GM21723 (cell line): Measurements from ENCODE around the gene INO80B.
"Not testable (repeated sequence)": the region's sequence is repeated elsewhere in the genome, so short reads cannot be mapped to it uniquely, and the experiment has no call there.

Experiments
- ATAC-seq: cut with Tn5 transposase; IDR thresholded peaks from one replicate; pipeline ENCODE4 v1.9.1; 2021; ENCODE audit warnings: mild to moderate bottlenecking, moderate library complexity; ENCODE audit not compliant: unreplicated experiment

INO80B gene

DNA sequence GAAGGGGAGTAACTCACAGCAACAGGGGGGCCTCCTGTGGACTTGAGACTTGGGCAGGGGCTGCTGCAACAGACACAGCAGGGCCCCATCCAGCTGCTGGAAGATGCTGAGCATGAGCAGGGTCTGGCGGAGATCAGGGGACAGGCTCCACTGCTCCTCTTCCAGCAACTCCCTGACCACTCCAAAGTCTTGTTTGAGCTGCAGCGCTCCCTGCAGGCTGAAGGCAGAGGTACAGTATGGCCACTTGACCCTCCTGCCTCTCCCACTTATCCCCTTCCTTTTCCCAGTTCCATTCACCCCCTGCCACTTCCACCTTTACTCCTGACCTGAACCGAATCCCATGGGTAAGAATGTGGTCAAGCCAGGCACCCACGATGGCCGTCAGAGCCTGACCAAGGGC lies 20.0 kb downstream of the INO80B start:
- ATAC-seq = no peak

DNA sequence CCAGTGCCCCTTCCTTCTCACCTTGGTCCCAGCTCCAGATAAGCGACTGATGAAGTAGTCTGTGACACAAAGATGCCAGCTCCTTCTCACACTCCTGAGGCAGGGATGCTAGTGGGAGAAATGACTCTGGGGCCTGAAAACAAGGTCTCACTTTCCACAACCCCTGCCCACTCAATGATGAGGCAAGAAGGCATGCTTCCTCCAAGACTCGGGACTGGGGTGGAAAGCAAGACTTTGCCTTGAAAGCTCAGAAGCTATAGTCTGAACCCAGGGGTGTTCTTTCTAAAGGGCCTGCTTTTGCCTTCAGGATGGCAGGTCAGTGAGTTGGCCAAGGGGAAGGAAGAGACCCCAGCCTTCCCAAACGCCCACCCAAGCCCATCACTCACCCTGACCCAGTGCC lies 26.5 kb downstream of the INO80B start:
- no peak for ATAC-seq

DNA sequence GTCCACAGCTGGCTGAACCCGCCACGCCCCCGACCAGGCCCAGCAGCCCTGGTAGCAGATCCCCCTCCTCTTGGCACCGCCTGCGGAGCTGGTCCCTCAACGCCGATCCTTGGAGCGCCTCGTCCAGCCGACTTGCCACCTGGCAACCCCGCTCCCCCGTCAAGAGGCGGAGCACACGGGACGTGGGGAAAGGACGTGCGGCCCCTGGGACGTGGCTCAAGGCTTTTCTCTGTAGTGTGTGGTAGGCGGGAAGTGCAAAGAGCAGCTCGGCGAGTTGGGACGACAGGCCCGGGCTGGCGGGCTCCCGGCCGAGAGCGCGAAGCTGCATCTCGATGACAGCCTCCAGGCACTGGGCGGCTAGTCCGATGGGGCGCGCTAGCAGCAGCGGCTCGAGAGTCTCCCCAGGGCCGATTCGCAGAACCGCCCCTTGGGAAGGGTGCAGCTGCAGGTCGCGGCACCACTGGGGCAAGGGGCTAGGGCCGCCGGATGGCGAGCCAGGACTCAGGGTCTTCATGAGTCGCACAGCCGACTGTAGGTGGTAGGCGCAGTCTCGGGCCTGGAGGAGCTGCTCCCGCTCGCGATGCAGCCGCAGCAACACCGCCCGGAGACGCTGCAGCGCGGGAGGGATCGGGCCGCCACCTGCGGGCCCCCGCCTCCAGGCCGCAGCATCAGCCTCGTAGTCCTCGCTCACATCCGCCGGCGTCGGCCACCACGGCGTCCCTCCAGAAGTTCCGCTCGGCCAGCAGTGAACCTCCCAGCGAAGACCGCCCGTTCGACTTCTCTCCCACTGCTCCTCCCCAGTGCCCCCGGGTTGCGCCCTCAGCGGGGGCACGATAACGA lies 27.3 kb downstream of the INO80B start:
- ATAC-seq = peak; percentile 34

DNA sequence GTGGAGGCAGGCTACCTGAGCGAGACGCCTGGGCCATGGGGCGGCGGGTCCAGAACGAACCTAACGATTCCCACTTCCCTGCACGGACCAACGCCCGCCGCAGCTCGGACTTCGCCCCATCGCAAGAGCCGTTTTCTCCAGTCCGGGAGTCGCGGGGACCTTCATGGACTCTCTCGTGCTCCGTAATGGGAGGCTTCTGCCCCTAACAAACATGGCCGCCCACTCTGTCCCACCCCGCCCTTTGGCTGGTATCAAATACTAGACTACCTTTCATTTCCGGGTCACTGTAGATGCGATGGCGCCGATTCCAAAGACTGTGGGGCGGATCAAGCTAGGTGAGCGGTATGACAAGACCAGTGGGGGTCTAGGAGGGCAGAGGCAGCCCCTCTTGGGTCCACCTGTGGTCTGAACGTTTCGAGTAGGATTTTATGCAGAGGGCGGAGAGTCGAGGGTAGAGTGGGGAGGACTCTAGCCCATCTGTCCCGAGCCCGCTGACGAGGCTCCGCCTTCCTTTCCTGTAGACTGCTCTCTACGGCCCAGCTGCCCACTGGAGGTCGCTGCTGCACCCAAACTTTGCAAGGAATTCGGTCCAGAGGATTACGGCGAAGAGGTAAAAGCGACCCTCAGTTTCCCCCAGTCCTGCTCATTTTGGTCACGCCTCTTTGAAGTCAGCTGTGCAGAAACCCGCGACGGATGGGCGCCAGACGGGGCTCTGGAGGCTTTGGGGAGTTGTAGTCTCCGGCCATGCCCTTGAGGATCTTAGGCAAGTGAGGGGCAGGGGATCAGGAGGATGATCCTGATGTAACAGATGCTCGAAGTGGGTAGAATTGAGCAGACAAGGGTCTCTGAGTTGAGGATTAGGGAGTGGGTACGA lies 28.2 kb downstream of the INO80B start, which contains the start of the genes CCDC142 and TTC31:
Gene CCDC142, minus strand, starts transcription at position 198 of the 874 bp plus-strand sequence. Its CDS starts 161 bp downstream, at position 37.
Gene TTC31, plus strand, starts transcription at position 281 of the 874 bp plus-strand sequence. Its CDS starts 15 bp downstream, at position 296.
- peak; percentile 91 for ATAC-seq

DNA sequence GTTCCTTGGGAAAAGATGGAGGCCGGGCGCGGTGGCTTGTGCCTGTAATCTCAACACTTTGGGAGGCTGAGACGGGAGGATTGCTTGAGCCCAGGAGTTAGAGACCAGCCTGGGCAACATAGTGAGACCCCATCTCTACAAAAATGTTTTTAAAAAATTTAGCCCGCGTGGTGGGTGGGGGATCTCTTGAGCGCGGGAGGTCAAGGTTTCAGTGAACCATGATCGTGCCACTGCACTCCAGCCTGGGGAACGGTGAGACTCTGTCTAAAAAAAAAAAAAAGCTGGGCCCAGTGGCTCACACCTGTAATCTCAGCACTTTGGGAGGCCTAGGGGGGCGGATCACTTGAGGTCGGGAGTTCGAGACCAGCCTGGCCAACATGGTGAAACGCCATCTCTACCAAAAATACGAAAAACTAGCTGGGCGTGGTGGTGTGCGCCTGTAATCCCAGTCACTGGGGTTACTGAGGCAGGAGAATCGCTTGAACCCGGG lies 28.8 kb downstream of the INO80B start:
- not testable (repeated sequence) for ATAC-seq

DNA sequence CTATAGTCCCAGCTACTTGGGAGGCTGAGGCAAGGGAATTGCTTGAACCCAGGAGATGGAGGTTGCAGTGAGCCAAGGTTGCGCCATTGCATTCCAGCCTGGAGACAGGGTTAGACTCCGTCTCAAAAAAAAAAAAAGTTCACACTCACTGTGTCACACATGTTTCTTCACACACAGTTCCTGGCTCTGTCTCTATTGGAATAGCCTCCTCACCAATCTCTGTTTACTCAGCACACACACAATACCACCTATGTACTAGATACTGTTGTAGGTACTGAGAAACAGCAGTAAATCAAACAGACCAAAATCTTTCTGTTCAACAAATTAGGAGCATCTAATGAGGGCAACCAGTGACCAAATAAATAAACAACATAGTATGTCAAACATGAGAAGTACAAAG lies 31.3 kb downstream of the INO80B start:
- ATAC-seq = no peak

DNA sequence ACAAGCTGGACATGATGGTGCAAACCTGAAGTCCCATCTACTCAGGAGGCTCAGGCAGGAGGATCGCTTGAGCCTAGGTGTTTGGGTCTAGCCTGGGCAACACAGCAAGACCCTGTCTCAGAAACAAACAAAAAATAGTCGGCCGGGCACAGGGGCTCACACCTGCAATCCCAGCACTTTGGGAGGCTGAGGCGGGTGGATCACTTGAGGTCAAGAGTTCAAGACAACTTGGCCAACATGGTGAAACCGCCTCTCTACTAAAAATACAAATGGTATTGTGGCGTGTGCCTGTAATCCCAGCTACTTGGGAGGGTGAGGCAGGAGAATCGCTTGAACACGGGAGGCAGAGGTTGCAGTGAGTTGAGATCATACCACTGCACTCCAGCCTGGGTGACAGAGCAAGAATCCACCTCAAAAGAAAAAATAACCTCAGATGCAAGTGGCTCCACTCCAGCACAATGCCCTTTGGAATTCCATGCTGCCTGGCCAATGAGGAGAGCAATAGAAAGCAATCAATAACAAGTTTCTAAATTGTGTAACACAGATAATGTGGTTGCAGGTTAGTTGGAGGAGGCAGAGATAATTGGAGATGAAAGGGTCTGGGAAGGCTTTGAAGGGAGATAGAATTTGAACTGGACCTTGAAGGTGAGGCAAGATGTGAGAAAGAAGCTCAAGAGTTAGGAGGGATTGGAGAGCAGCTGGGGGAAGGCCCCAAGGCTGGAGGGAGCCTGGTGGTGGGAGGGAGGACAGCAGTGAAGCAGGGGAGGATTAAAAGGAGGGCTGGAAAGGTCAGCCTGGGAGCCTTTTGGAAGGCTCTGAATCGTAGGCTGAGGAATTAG lies 34.0 kb downstream of the INO80B start:
- ATAC-seq = no peak

DNA sequence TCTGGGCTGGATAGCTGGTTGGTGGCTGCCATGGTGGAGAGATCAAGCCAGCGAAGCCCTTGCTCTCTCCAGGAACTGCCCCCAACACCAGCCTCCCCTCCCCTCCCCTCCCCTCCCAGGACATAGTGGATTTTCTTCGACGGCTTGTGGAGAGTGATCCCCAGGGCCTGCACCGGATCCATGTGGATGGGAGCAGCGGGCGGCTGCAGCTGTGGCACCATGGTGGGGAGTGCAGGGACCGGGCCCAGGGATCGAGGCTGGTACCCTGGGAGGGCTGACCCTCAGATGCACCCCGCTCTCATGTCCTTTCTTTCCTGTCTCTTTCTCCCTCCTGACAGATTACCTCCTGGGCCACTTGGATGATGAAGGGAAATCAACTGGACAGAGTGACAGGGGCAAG lies 35.0 kb downstream of the INO80B start:
- no peak for ATAC-seq

DNA sequence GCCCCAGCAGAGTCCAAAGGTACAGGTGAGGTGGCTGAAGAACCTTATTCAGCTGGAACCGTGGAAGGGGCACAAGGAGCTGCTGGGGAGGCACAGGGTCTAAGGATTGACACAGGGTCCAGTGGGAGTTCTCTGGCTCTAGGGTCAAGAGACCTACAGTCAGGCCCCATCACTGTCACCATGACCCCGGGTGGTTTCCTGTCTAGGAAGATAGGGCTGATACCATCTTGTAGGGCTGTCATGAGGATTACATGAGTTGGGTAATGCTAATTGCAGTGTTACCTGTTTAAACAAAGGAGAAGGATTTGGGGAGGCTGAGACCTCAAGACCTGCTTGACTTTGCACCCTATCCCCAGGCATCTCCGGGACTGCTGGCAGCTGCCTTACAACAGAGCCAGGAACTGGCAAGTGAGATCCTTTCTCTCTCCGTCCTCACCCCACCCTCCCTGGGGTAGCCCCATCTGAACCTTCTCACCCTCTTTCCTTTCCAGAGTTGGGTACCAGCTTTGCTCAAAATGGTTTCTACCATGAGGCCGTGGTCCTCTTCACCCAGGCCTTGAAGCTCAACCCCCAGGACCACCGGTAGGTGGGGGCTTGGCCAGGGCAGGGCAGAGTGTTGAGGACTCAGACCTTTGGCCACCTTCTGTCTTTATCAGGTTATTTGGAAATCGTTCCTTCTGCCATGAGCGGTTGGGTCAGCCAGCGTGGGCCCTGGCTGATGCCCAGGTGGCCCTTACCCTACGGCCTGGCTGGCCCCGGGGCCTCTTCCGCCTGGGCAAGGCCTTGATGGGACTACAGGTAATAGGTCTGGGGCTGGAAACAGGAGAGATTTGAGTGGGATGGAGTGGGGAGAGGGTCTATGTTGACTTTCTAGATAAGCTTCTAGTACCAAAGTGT lies 37.0 kb downstream of the INO80B start:
- ATAC-seq = no peak

DNA sequence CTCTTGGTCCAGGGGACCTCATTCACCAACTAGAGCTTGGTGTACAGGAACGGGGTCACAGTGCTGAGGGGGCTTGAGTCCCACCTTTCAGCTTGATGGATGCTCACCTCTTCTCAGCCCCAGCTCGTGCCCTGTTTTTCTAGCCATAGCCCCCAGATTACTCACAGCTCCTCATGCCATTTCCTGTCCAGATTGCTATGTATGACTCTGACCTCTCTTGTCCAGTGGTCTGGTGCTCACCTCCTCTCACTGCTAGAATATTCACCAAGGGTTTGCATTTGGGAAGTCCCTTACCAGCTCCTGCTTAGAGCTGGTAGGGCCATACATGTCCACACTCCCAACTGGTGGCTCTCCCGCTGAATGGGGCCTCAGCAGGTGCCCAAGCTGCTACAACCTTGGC lies 38.7 kb downstream of the INO80B start:
- no peak for ATAC-seq

DNA sequence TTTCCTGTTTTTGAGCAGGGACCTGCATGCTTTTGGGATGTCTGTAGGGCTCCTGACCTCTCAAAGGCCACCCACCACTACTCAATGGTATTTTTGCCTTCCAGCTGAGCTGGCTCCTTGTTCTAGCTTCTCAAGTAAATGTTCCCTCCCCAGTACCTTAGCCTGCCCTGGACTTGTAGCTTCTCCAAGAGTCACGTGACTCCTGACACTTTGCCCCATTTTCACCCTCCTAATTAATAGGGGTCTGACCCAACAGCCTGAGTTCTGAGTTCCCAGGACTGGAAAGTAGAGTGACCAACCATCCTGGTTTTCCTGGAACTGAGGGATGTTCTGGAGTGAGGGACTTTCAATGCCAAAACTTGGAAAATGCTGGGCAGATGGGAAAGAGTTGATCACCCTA lies 40.6 kb downstream of the INO80B start:
- no peak for ATAC-seq

DNA sequence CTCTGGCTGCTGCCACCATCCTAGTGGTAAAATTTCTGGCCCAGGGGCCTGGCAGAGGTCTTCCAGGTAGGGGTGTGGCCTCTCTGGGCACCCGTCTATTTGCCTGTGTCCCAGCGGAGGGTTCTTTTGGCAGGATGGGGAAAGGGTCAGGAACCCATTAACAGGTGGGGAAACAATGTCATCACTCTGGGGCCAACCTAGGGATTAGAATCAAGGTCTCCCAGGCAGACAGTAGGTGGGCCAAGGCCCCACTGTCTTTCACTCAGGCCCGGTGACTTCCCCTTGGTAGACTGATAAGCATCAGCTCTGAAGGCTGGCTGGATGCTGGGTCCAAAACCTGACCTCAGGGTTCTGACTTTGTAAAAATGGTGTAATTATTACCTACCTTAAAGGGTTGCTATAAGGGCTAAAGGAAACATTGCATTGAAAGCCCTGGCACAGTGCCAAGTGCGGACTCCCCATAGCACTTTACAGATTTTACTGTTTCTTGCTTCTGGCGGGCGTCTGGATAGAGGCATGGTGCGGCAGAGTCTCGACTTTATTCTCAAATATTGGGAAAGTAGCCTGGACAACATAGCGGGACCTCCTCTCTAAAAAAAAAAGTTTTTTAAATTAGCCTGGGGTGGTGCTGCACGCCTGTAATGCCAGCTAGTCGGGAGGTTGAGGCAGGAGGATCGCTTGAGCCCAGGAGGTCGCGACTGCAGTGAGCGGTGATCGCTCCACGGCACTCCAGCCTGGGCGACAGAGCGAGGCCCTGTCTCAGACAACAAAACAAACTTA lies 42.3 kb downstream of the INO80B start:
- no peak for ATAC-seq

DNA sequence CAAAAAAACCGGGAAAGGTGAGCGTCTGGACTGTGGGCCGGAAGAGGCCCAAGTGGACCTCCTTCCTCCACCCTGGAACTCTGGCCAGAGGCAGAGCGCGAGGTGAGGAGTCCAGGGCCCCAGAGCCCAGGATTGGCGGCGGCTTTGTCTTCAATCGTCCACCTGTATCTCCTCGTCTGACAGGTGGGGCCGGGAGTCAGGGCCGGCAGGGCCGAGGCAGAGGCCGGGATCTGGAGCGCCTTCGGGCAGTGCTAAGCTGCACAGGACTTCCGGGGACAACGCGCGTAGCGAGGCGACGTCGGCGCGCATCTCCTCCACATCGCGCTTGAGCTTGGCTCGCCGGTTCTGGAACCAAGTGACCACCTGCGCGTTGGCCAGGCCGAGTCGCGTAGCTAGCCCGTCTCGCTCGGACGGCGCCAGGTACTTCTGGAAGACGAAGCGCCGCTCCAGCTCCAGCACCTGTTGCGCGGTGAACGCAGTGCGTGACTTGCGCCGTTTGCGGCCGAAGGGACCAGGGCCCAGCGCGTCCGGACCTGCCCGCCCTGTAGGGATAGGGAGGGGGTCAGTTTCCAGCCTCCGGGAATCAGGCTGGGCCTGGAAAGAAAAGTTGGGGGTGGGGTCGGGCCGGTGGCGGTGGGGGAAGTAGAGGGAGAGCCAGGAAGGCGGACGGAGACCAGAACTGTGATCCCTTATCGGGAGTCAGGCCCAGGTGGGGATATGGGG lies 43.1 kb downstream of the INO80B start:
- ATAC-seq = no peak

DNA sequence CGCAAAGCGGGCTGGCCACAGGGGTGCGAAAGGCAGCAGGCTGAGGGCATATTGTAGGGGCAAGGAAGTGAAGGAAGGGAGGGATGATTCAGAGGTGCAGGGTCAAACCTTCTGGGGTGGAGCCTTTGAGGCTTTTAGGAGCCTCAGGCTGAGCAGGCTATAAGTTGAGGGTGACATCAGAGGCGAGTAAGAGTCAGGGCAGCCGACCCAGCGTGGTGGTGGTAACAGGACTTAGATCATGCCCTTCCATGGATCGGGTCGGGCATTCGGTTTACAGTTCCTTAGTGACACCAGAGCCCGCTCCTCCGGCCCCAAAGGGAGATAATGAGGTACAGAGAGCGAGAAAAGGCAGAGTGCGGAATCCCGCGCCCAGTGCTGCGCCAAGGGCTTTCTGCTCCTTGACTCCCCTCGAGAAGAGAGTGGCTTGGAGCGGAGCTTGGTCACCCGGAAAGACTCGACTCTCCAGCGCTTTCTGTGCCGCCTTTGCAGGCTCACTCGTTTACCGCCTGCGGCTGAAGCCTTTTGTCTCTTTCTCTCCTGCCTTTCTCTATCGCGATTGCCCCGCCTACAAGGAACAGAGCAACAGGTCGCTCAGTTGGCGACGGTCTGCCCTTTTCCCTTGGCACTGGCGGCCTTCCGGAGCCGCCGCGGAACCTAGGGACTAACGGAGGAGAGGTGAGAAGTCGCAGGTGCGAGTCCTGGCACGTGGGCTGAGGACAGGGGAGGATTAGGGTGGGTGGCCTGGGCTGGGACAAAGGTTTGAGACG lies 43.8 kb downstream of the INO80B start:
- ATAC-seq = no peak

DNA sequence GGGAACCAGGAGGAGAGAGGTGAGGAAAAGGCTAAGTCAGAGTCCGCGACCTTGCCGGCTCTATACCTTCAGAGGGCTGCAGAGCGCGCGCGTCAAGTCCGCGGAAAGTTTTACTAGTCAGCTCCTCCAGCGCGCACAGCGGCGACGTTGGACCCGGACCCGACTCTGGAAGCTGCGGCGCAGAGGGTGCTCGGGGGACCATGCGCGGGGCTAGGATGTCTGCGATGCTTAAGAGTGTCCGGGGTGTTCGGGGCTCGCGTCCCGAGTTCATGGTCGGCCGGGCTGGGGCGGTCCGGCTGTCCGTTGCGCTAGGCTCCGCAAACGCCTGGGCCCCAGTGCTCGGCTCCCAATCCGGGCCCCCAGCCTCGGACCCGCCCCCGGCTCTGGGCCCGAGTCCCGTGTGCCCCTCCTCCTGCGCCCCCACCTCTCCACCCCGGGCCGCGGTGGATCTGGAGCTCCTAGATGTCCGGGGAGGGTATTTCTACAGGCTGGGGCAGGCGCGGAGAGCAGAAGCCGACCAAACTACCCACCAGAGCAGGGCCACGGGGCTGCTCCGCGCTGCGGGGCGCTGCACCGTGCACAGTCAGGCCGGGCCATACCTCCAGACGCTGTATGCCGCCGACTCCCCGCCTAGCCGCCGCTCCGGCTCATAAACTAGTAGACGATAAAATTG lies 44.5 kb downstream of the INO80B start, which contains the start of gene LBX2:
Gene LBX2, minus strand, starts transcription at position 337 of the 673 bp plus-strand sequence. Its CDS starts 66 bp downstream, at position 271.
- no peak for ATAC-seq

DNA sequence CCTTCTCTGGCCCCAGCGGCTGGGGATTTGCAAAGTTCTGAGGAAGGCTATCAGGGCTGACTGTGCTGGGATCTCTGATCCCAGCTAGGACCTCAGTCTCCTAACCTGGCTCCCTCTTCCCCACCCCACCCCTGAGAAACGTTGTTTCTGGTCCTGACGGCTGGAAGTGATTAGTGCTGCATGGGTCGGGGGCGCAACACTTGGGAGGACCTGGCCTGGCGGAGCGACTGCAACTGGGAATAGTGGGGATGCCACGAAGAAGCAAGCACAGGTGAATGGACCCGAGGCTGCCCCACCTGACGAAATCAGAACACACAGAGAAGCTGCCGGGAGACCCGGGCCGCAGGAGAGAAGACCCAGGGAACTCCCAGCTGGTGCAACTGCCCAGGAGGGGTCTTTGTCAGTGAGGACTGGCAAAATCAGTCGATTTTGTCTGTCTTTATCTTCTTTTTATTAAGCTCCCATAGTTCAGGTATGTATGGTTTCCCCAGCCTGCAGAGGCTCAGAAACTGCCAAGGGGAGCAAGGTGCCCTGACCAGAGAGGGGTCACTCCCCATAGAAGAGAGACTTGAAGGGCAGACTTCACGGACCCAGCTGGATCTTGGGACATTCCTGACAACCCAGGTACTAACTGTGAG lies 45.2 kb downstream of the INO80B start:
- no peak for ATAC-seq
